GM18909 (cell line): ENCODE results near the gene SPOCK3.

Experiments used
- ATAC-seq: cut with Tn5 transposase; IDR thresholded peaks from one replicate; pipeline ENCODE4 v1.9.1; 2021; ENCODE audit warnings: mild to moderate bottlenecking; ENCODE audit not compliant: unreplicated experiment, poor library complexity

SPOCK3 gene

GRCh38 chr4:167177925-167178324, 56.4 kb downstream of the SPOCK3 start:
- no peak for ATAC-seq

- ATAC-seq, result no peak
Measured at GRCh38 chr4:167176723-167177367, 57.4 kb downstream of the SPOCK3 start.

GRCh38 chr4:167171928-167172327, 62.4 kb downstream of the SPOCK3 start:
- no peak for ATAC-seq

GRCh38 chr4:167168611-167169010, 65.7 kb downstream of the SPOCK3 start:
- ATAC-seq, result no peak

GRCh38 chr4:167150587-167150986, 83.7 kb downstream of the SPOCK3 start:
- no peak for ATAC-seq

- no peak for ATAC-seq
Measured at GRCh38 chr4:167144605-167145004, 89.7 kb downstream of the SPOCK3 start.

- ATAC-seq, result no peak
Measured at GRCh38 chr4:167143018-167143417, 91.3 kb downstream of the SPOCK3 start.

GRCh38 chr4:167136270-167136669, 98.0 kb downstream of the SPOCK3 start:
- ATAC-seq, result no peak

- ATAC-seq, result no peak
Measured at GRCh38 chr4:167129146-167129545, 105.1 kb downstream of the SPOCK3 start.

GRCh38 chr4:167119392-167119791, 114.9 kb downstream of the SPOCK3 start:
- ATAC-seq, result no peak

GRCh38 chr4:167117273-167117672, 117.0 kb downstream of the SPOCK3 start:
- ATAC-seq, result no peak

GRCh38 chr4:167114416-167114971, 119.8 kb downstream of the SPOCK3 start:
- no peak for ATAC-seq

- no peak for ATAC-seq
Measured at GRCh38 chr4:167111622-167112021, 122.7 kb downstream of the SPOCK3 start.

- no peak for ATAC-seq
Measured at GRCh38 chr4:167111092-167111491, 123.2 kb downstream of the SPOCK3 start.

GRCh38 chr4:167109859-167110258, 124.4 kb downstream of the SPOCK3 start:
- ATAC-seq, result no peak

GRCh38 chr4:167105857-167106256, 128.4 kb downstream of the SPOCK3 start:
- no peak for ATAC-seq

GRCh38 chr4:167102475-167102874, 131.8 kb downstream of the SPOCK3 start:
- no peak for ATAC-seq

GRCh38 chr4:167101035-167101434, 133.3 kb downstream of the SPOCK3 start:
- ATAC-seq, result no peak

GRCh38 chr4:167100120-167100519, 134.2 kb downstream of the SPOCK3 start:
- ATAC-seq, result no peak

GRCh38 chr4:167088115-167088514, 146.2 kb downstream of the SPOCK3 start:
- ATAC-seq, result peak; percentile 91

- ATAC-seq, result no peak
Measured at GRCh38 chr4:167084321-167084720, 150.0 kb downstream of the SPOCK3 start.

GRCh38 chr4:167079762-167080161, 154.5 kb downstream of the SPOCK3 start:
- no peak for ATAC-seq
